Tongue (tissue), 2 donors: ENCODE results near the gene RAD51B. TPM values are rescaled to one million over a fixed set of nuclear protein-coding genes. Genes with fewer than 3 reads are reported as not detected.
"Not testable (repeated sequence)": the region's sequence is repeated elsewhere in the genome, so short reads cannot be mapped to it uniquely, and the experiment has no call there.

Source experiments
- DNase-seq: peaks from one replicate; pipeline ENCODE4 v3.0.0-alpha.2; 2015
- total RNA-seq: library from RNA; depleted of rRNA; stranded (reverse); fragments of >200 nt; gene quantifications from one replicate; pipeline ENCODE4 v1.2.3, GENCODE V29; 2014

Gene RAD51B
- total RNA-seq, 1 donor from 2014 or later, result 37.8 TPM

GRCh38 chr14:68082698-68083291 lies 263.2 kb downstream of the RAD51B start:
- no peak for DNase-seq

GRCh38 chr14:68084256-68084655 lies 264.7 kb downstream of the RAD51B start:
- peak; percentile 44 for DNase-seq

GRCh38 chr14:68085742-68086141 lies 266.2 kb downstream of the RAD51B start:
- DNase-seq, result no peak

- peak; percentile 88 for DNase-seq
Measured at GRCh38 chr14:68088451-68088854, 268.9 kb downstream of the RAD51B start.

DNA sequence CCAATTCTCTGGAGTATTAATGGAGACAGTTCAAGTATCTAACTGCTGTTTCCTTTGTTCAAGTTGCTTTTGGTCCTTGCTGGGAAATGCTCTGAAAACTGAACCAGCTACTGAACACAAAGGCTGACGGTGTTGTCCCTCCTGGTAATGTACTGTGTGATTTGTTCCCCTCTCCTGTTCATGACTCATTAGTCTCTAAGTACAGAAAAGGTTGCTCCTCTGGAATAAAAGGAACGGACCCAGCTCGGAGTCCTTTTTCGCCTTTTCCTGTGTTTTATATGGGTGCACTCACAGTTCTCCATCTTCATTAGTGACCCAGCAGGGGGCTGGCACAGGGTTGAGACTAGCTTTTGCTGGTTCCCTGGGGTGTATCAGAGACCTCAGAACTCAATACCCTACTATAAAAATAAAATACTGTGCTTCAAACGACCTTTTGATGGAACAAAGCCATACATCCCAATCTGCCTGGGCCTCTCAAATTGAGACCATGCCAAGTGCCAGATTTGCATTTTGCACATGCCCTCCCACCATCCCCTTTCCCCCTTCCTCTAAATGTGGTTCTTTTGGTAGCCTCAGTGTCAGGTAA lies 269.7 kb downstream of the RAD51B start:
- peak; percentile 54 for DNase-seq

DNA sequence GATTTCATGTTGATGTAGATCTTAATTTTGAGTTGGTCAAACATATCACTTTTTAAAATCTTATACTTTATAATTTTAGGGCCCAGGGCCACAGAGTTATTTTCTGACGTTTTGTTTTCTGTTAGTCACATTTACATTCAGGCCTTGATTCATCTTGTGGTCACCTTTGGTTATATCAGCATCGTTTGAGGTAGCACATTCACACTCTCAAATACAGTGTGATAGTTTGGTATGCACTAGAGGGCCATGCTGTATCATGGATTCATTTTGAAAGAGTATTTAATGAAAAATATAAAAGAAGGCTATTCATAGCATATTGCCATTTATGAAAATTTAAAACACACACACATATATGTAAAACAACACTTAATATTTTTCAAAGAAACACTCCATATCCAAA lies 274.6 kb downstream of the RAD51B start:
- no peak for DNase-seq

GRCh38 chr14:68094752-68095151 lies 275.2 kb downstream of the RAD51B start:
- DNase-seq, result no peak

DNA sequence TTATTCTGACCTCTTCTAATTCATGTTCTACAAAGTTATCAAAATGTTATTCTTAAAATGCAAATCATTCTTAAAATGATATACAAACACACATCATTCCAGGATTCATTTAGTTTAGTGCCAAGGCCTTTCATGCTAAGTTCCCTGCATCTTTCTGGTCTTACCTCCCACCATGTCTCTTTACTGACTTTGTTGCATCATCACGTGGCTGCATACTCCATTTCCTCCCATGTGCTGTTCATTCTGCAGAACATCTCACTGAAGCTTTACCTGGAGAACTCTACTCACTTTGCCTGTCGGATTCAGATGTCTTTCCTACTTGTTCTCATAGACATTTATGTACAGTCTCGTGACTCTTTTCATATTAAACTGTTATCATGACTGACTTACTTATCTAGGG lies 278.1 kb downstream of the RAD51B start:
- no peak for DNase-seq

DNA sequence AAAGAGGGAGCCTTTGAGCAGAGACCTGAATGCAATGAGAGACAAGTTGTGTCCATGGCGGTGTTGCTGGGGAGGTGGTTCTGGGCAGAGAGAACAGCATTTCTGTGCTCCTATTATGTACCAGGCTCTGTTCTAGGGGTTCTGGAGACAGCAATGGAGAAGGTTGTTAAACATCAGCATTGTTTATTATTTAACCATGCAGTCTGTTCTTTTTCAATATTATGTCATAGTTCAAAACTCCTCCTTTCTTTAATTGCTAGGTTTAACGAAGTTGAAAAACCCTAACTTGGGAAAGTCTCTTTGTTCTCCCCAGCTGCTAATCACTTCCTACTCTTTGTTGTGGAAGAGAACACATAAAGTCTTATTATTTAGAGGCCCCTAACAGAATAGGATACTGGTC lies 279.3 kb downstream of the RAD51B start:
- DNase-seq, result no peak

GRCh38 chr14:68099495-68100045 lies 280.0 kb downstream of the RAD51B start:
- peak; percentile 82 for DNase-seq

DNA sequence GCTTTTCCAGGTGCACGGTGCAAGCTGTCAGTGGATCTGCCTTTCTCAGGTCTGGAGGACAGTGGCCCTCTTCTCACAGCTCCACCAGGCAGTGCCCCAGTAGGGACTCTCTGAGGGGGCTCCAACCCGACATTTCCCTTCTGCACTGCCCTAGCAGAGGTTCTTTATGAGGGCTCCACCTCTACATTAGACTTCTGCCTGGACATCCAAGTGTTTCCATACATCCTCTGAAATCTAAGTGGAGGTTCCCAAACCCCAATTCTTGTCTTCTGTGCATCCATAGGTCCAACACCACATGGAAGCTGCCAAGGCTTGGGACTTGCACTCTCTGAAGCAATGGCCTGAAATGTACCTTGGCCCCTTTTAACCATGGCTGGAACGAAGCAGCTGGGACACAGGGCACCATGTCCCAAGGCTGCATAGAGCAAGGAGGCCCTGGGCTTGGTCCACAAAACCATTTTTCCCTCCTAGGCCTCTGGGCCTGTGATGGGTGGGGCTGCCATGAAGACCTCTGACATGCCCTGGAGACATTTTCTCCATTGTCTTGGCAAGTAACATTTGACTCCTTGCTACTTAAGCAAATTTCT lies 282.2 kb downstream of the RAD51B start:
- DNase-seq, result not testable (repeated sequence)

GRCh38 chr14:68103853-68104252 lies 284.3 kb downstream of the RAD51B start:
- no peak for DNase-seq

DNA sequence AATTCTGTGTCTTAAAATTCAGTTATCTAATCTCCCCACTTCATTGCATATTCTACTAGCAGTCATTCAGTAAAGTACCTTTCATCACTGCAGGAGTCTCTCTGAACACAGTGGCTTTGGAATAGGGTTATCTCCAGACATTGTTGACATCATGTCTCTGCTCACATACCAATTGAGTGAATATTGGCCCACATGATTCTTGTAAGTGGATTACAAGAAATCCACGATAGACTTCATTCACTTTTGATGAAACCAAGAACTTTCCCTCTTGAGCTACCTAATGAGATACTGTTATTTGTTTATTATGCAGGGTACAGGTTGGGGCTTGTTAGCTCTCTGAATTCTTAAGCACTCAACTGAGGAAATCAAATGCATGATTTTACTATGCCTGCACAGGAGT lies 284.9 kb downstream of the RAD51B start:
- DNase-seq, result no peak

- DNase-seq, result no peak
Measured at GRCh38 chr14:68105816-68106215, 286.2 kb downstream of the RAD51B start.

- DNase-seq, result no peak
Measured at GRCh38 chr14:68106456-68106855, 286.9 kb downstream of the RAD51B start.

DNA sequence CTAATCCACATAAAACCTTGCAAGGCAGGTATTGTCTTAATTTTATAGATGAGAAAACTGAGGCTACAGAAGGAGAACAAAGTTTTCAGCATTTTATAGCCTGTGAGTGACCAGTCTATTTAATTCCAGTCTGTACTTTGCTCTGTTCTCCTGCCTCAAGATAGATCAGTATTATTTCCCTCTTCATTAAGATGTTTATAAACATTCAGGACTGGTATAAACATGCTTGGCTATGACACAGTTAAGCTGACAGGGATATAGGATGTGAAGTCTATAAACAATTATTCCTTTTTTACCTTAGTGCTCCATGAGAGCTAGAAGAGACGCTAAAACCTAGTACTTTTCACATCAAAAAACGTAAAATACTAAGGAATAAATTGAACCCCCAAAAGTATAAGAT lies 287.3 kb downstream of the RAD51B start:
- DNase-seq, result no peak

- DNase-seq, result no peak
Measured at GRCh38 chr14:68109132-68109900, 289.7 kb downstream of the RAD51B start.

- DNase-seq, result peak; percentile 84
Measured at GRCh38 chr14:68111097-68111852, 291.7 kb downstream of the RAD51B start.

DNA sequence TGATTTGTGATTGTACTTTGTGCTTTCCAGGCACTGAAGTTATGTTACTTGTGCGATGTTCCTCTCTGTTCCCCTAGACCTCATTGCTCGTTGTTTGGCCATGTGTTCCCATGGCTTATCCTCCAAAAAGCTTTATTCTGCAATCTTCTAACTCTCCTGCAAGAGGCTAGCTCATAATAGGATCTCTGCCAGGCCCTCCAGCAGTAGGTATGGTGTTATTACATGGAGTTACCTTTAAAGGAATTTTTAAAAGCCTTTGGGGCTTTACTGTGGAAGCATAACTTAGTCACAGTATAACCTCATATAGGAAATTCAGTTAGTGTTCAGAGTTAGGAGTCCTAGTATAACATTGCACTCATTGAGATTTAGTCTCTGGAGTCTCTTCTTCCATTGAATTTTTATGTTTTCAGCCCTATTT lies 292.3 kb downstream of the RAD51B start:
- no peak for DNase-seq

DNA sequence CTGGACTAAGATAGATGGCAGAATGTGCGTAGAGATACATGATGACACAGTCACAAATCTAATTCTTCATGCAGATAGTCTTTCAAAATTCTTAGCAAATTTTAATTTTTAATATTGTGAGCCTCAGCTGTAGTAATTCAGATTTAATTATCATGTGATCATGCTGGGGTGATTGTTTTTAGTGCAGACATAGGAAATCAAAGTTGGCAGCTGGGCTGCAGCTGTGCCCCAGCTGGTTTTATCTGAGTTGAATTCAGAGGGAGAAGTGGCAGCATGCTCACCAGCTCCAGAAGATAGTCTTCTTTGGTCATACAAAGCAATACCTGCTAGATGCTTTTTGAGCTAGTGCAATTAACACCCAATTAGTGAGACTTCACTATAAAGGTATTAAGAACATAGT lies 292.9 kb downstream of the RAD51B start:
- DNase-seq, result peak; percentile 94

DNA sequence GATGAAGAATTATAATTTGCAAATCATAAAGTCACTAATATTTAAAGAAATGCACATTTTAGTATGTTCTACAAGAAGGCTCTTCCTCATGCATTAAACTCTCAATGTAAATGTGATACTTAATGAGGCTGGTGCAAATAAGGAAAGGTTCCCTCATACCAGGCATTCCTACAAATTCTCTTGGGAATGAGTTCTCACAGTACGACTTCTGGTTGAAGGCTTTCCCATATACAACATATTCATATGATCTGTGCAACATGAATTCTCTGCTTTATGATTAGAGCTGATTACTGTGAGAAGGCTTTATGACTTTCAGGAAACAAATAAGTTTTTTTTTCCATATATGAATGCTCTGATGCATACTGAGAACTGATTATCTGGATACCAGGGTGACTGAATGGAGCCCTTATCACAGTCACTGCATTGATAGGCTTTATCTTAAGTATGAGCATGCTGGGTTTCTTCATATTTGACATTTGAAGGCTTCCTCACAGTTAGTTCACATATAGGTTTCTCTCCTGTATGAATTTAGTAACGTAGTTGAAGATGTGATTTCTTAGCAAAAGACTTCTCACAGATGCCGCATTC lies 293.9 kb downstream of the RAD51B start:
- peak; percentile 63 for DNase-seq

- DNase-seq, result not testable (repeated sequence)
Measured at GRCh38 chr14:68115952-68116351, 296.4 kb downstream of the RAD51B start.
